GM19025 (cell line): ENCODE measurements around the gene KCTD18.
A peak's percentile ranks its signal among the peaks of the same experiment; 100 is the strongest.

Experiments used
- ATAC-seq: cut with Tn5 transposase; IDR thresholded peaks from one replicate; pipeline ENCODE4 v1.9.1; 2021; ENCODE audit warnings: mild to moderate bottlenecking, low read depth, moderate library complexity; ENCODE audit not compliant: unreplicated experiment

KCTD18 gene

GRCh38 chr2:200488169-200488568 lies 21.7 kb downstream of the KCTD18 start:
- ATAC-seq, result no peak

GRCh38 chr2:200486529-200486928 lies 23.3 kb downstream of the KCTD18 start:
- ATAC-seq, result no peak

- ATAC-seq, result no peak
Observed at GRCh38 chr2:200484934-200485333, 24.9 kb downstream of the KCTD18 start.

- ATAC-seq, result no peak
Observed at GRCh38 chr2:200483729-200484198, 26.1 kb downstream of the KCTD18 start.

- ATAC-seq, result peak; percentile 66
Observed at GRCh38 chr2:200482194-200482593, 27.7 kb downstream of the KCTD18 start.

GRCh38 chr2:200479692-200480265 lies 30.1 kb downstream of the KCTD18 start:
- ATAC-seq, result no peak

- ATAC-seq, result no peak
Observed at GRCh38 chr2:200477667-200478131, 32.2 kb downstream of the KCTD18 start.

- no peak for ATAC-seq
Observed at GRCh38 chr2:200476836-200477235, 33.0 kb downstream of the KCTD18 start.

- ATAC-seq, result no peak
Observed at GRCh38 chr2:200475795-200476194, 34.1 kb downstream of the KCTD18 start.

GRCh38 chr2:200472853-200473464 lies 36.9 kb downstream of the KCTD18 start:
- ATAC-seq, result peak; percentile 28

- peak; percentile 12 for ATAC-seq
Observed at GRCh38 chr2:200471928-200472645, 37.8 kb downstream of the KCTD18 start.

- ATAC-seq, result peak; percentile 80
Observed at GRCh38 chr2:200471324-200471848, 38.5 kb downstream of the KCTD18 start.

GRCh38 chr2:200470230-200470629 lies 39.6 kb downstream of the KCTD18 start:
- ATAC-seq, result no peak

GRCh38 chr2:200469708-200470211 lies 40.1 kb downstream of the KCTD18 start:
- no peak for ATAC-seq

GRCh38 chr2:200467806-200468681 lies 41.8 kb downstream of the KCTD18 start:
- ATAC-seq, result no peak

- ATAC-seq, result no peak
Observed at GRCh38 chr2:200466425-200467418, 43.1 kb downstream of the KCTD18 start.

- ATAC-seq, result no peak
Observed at GRCh38 chr2:200463452-200463851, 46.4 kb downstream of the KCTD18 start.

- no peak for ATAC-seq
Observed at GRCh38 chr2:200461846-200462710, 47.8 kb downstream of the KCTD18 start.
